DND-41 (cell line): ENCODE measurements around the gene OR11A1.

ENCODE experiments used
- ATAC-seq: fragments of 200-7000 bp; cut with Tn5 transposase; 3 replicates; pipeline ENCODE4 v1.9.1; 2021; ENCODE audit warnings: low read depth; ENCODE audit not compliant: insufficient read depth
- DNase-seq: peaks from one replicate; pipeline ENCODE4 v3.0.0-alpha.2; 2020
- H2AFZ ChIP-seq: 2 replicates; pipeline ENCODE4 v1.6.0; 2012; ENCODE audit warnings: low read depth, low read length
- H3K27ac ChIP-seq: 2 replicates; pipeline ENCODE4 v1.5.1; 2012; ENCODE audit warnings: low read length, inconsistent platforms
- H3K27me3 ChIP-seq: fragments of 200-600 bp; sonication (generic); 2 replicates; pipeline ENCODE4 v1.6.0; 2012; ENCODE audit warnings: low read length, mild to moderate bottlenecking, inconsistent platforms; ENCODE audit not compliant: insufficient read depth, poor library complexity
- H3K36me3 ChIP-seq: 2 replicates; pipeline ENCODE4 v1.5.1; 2012; ENCODE audit warnings: low read length, inconsistent platforms; ENCODE audit not compliant: insufficient read depth
- H3K4me1 ChIP-seq: 2 replicates; pipeline ENCODE4 v1.5.1; 2012; ENCODE audit warnings: mild to moderate bottlenecking, low read length; ENCODE audit not compliant: insufficient read depth
- H3K4me2 ChIP-seq: 2 replicates; pipeline ENCODE4 v1.6.0; 2012; ENCODE audit warnings: mild to moderate bottlenecking, moderate library complexity, low read length, inconsistent platforms; ENCODE audit not compliant: insufficient read depth
- H3K4me3 ChIP-seq, 2 experiments: fragments of 200-600 bp in 1 of 2; shearing (Covaris generic) in 1 of 2; 2 replicates each; pipeline ENCODE4 v1.5.1; 2012 to 2016; ENCODE audit warnings: inconsistent platforms in 2 of 2, low read length in 2 of 2, mild to moderate bottlenecking in 2 of 2, low read depth in 1 of 2, moderate library complexity in 1 of 2
- H3K79me2 ChIP-seq: 2 replicates; pipeline ENCODE4 v1.6.0; 2012; ENCODE audit warnings: low read length, inconsistent platforms; ENCODE audit not compliant: insufficient read depth
- H3K9ac ChIP-seq: 2 replicates; pipeline ENCODE4 v1.6.0; 2012; ENCODE audit warnings: low read depth, mild to moderate bottlenecking, inconsistent platforms, low read length, moderate library complexity
- H3K9me3 ChIP-seq: 2 replicates; pipeline ENCODE4 v1.5.1; 2012; ENCODE audit warnings: low read length, moderate library complexity, mild to moderate bottlenecking, inconsistent platforms; ENCODE audit not compliant: insufficient read depth, severe bottlenecking
- H4K20me1 ChIP-seq: 2 replicates; pipeline ENCODE4 v1.6.0; 2012; ENCODE audit warnings: low read length; ENCODE audit not compliant: insufficient read depth
- CTCF ChIP-seq: IDR thresholded peaks from 2 replicates; pipeline ENCODE4 v1.5.1; 2012; ENCODE audit warnings: borderline replicate concordance, low read length, moderate library complexity, mild to moderate bottlenecking; ENCODE audit not compliant: poor library complexity, severe bottlenecking; ENCODE audit errors: extremely low read depth
- EZH2 ChIP-seq: IDR thresholded peaks from 3 replicates; pipeline ENCODE4 v1.6.1; 2012; ENCODE audit warnings: borderline replicate concordance, low read depth, mild to moderate bottlenecking, moderate library complexity, low read length, inconsistent platforms; ENCODE audit not compliant: severe bottlenecking

Gene OR11A1

GRCh38 chr6:29494131-29494530 is 37.3 kb upstream of the OR11A1 start:
- no peaks in the 10 kb centered on the region for H3K79me2 ChIP-seq
- DNase-seq = no peak
- H3K4me3 ChIP-seq = no peak overlapping the region
- no peak overlapping the region for H3K27ac ChIP-seq
- no peaks in the 10 kb centered on the region; the same call in 1 of the 2 replicates for H4K20me1 ChIP-seq
- H3K4me2 ChIP-seq = no peak overlapping the region
- H3K36me3 ChIP-seq = no peaks in the 10 kb centered on the region
- H3K9ac ChIP-seq = no peak overlapping the region
- no peak for ATAC-seq
- no peak for TF ChIP-seq EZH2
- no peak for TF ChIP-seq CTCF
- no peaks in the 10 kb centered on the region for H3K4me1 ChIP-seq
- peaks cover 19% of the 10 kb centered on the region for H3K27me3 ChIP-seq
- H3K9me3 ChIP-seq = no peaks in the 10 kb centered on the region
- H2AFZ ChIP-seq = no peak overlapping the region

GRCh38 chr6:29493261-29493660 is 36.4 kb upstream of the OR11A1 start:
- Histone ChIP-seq H4K20me1 (no peaks in the 10 kb centered on the region; the same call in 1 of the 2 replicates), H3K36me3 (no peaks in the 10 kb centered on the region), H3K27me3 (peaks cover 17% of the 10 kb centered on the region), H3K4me1 (no peaks in the 10 kb centered on the region), H2AFZ (no peak overlapping the region), H3K79me2 (no peaks in the 10 kb centered on the region), H3K27ac (no peak overlapping the region), H3K4me3 (no peak overlapping the region), H3K4me2 (no peak overlapping the region), H3K9me3 (no peaks in the 10 kb centered on the region), H3K9ac (no peak overlapping the region)
- TF ChIP-seq CTCF (no peak), EZH2 (no peak)
- no peak for ATAC-seq
- no peak for DNase-seq

- TF ChIP-seq CTCF (no peak), EZH2 (no peak)
Observed at GRCh38 chr6:29491574-29491973, 34.7 kb upstream of the OR11A1 start.

GRCh38 chr6:29490552-29490951 is 33.7 kb upstream of the OR11A1 start:
- no peaks in the 10 kb centered on the region for H3K4me1 ChIP-seq
- DNase-seq (no peak), ATAC-seq (no peak)
- no peak overlapping the region for H3K27ac ChIP-seq
- no peak for TF ChIP-seq EZH2
- no peak for TF ChIP-seq CTCF
- no peak overlapping the region for H3K4me2 ChIP-seq
- H2AFZ ChIP-seq = no peak overlapping the region
- no peaks in the 10 kb centered on the region for H3K79me2 ChIP-seq
- no peaks in the 10 kb centered on the region; the same call in 1 of the 2 replicates for H4K20me1 ChIP-seq
- H3K36me3 ChIP-seq = no peaks in the 10 kb centered on the region
- H3K9me3 ChIP-seq = no peaks in the 10 kb centered on the region
- H3K4me3 ChIP-seq = no peak overlapping the region
- peaks cover 10% of the 10 kb centered on the region for H3K27me3 ChIP-seq
- H3K9ac ChIP-seq = no peak overlapping the region

More at GRCh38 chr6:29491574-29491973, 34.7 kb upstream of the OR11A1 start:
- Histone ChIP-seq H3K9me3 (no peaks in the 10 kb centered on the region), H3K27me3 (peaks cover 14% of the 10 kb centered on the region), H3K9ac (no peak overlapping the region), H3K4me2 (no peak overlapping the region), H3K4me3 (no peak overlapping the region), H4K20me1 (no peaks in the 10 kb centered on the region; the same call in 1 of the 2 replicates), H3K4me1 (no peaks in the 10 kb centered on the region), H3K79me2 (no peaks in the 10 kb centered on the region), H3K36me3 (no peaks in the 10 kb centered on the region), H2AFZ (no peak overlapping the region), H3K27ac (no peak overlapping the region)
- ATAC-seq (no peak), DNase-seq (no peak)
